Breast epithelium (tissue), 4 donors: ENCODE results near the gene CAMKK2. TPM values are rescaled to one million over a fixed set of nuclear protein-coding genes. Genes with fewer than 3 reads are reported as not detected.
"Not testable (repeated sequence)": the region's sequence is repeated elsewhere in the genome, so short reads cannot be mapped to it uniquely, and the experiment has no call there.

ENCODE experiments used
- DNase-seq, 2 donors: peaks; one replicate each; pipeline ENCODE4 v3.0.0-alpha.2; 2019; ENCODE audit warnings: low spot score in 2 of 2
- H3K27ac ChIP-seq, 2 donors: fragments of 200-600 bp; sonication (generic) in 1 of 2; one replicate each; pipeline ENCODE4 v1.5.1; 2016 to 2019; ENCODE audit warnings: mild to moderate bottlenecking in 1 of 2
- H3K27me3 ChIP-seq, 2 donors: fragments of 200-600 bp; sonication (generic) in 1 of 2; one replicate each; pipeline versions ENCODE4 v1.5.1 to v1.6.0; 2017 to 2019; ENCODE audit warnings: control low read depth in 1 of 2, mild to moderate bottlenecking in 1 of 2
- H3K36me3 ChIP-seq: fragments of 200-600 bp; one replicate; pipeline ENCODE4 v1.5.1; 2019
- H3K4me1 ChIP-seq, 2 donors: fragments of 200-600 bp; sonication (generic); one replicate each; pipeline ENCODE4 v1.5.1; 2016 to 2019; ENCODE audit warnings: control low read depth in 1 of 2
- H3K4me3 ChIP-seq, 3 donors: fragments of 200-600 bp; sonication (generic); 1 replicate in 2 of 3; 2 replicates in 1 of 3; pipeline ENCODE4 v1.5.1; 2016 to 2019; ENCODE audit warnings: mild to moderate bottlenecking in 3 of 3, moderate library complexity in 2 of 3
- H3K9me3 ChIP-seq, 2 donors: fragments of 200-600 bp; sonication (generic) in 1 of 2; one replicate each; pipeline ENCODE4 v1.5.1; 2016 to 2019; ENCODE audit warnings: control low read depth in 1 of 2
- POLR2A ChIP-seq: fragments of 450-650 bp; IDR thresholded peaks from one replicate; pipeline ENCODE4 v1.6.1; 2016; ENCODE audit warnings: antibody characterized with exemption, mild to moderate bottlenecking, moderate library complexity
- POLR2AphosphoS5 ChIP-seq, 3 donors: sonication (generic); formaldehyde crosslinking; IDR thresholded peaks; one replicate each; pipeline ENCODE4 v1.6.1; 2017; ENCODE audit warnings: antibody characterized with exemption in 3 of 3
- intact Hi-C: fragments of 100-400 bp; cut with DNase I; formaldehyde crosslinking; loops from one replicate; pipeline ENCODE4 v1.15.1; 2023; ENCODE audit warnings: low total_unique reads
- total RNA-seq, 3 donors: library from RNA; depleted of rRNA; stranded (reverse); fragments of >200 nt; gene quantifications; one replicate each; pipeline ENCODE4 v1.1.0, GENCODE V29; 2016
- TF ChIP-seq, protein P1 (sequence below), 3 donors: fragments of 450-650 bp; IDR thresholded peaks; one replicate each; pipeline ENCODE4 v1.5.1; 2016 to 2017; ENCODE audit warnings: antibody characterized with exemption in 3 of 3, mild to moderate bottlenecking in 3 of 3, moderate library complexity in 3 of 3

CAMKK2 gene
- total RNA-seq, 3 donors from 2014 or later: 27.4 to 32.0 (median 29.2) TPM

- TF ChIP-seq POLR2A (no peak), POLR2AphosphoS5 (IDR thresholded peaks at IDR 0.05) (no peak)
- TF ChIP-seq, protein P1, sequence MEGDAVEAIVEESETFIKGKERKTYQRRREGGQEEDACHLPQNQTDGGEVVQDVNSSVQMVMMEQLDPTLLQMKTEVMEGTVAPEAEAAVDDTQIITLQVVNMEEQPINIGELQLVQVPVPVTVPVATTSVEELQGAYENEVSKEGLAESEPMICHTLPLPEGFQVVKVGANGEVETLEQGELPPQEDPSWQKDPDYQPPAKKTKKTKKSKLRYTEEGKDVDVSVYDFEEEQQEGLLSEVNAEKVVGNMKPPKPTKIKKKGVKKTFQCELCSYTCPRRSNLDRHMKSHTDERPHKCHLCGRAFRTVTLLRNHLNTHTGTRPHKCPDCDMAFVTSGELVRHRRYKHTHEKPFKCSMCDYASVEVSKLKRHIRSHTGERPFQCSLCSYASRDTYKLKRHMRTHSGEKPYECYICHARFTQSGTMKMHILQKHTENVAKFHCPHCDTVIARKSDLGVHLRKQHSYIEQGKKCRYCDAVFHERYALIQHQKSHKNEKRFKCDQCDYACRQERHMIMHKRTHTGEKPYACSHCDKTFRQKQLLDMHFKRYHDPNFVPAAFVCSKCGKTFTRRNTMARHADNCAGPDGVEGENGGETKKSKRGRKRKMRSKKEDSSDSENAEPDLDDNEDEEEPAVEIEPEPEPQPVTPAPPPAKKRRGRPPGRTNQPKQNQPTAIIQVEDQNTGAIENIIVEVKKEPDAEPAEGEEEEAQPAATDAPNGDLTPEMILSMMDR (IDR thresholded peaks at IDR 0.05): no peak
- H3K27ac ChIP-seq: no peak overlapping the region
- intact Hi-C loops: no loop called here
- no peak for DNase-seq
- H3K36me3 ChIP-seq: no peaks in the 10 kb centered on the region
- H3K4me3 ChIP-seq: no peak overlapping the region
- no peaks in the 10 kb centered on the region for H3K9me3 ChIP-seq
- H3K4me1 ChIP-seq: no peaks in the 10 kb centered on the region
- no peaks in the 10 kb centered on the region for H3K27me3 ChIP-seq
These were observed 7.8 kb upstream of the CAMKK2 start for GRCh38 chr12:121304306-121304705.

- TF ChIP-seq POLR2A (no peak), POLR2AphosphoS5 (IDR thresholded peaks at IDR 0.05) (no peak)
- TF ChIP-seq, protein P1 (IDR thresholded peaks at IDR 0.05): no peak
- Histone ChIP-seq H3K4me3 (no peak overlapping the region), H3K36me3 (no peaks in the 10 kb centered on the region), H3K4me1 (no peaks in the 10 kb centered on the region), H3K9me3 (no peaks in the 10 kb centered on the region), H3K27me3 (no peaks in the 10 kb centered on the region), H3K27ac (no peak overlapping the region)
- intact Hi-C loops: no loop called here
- DNase-seq: no peak
These were observed 5.4 kb upstream of the CAMKK2 start for GRCh38 chr12:121301876-121302275.

GRCh38 chr12:121300083-121300819 is 3.7 kb upstream of the CAMKK2 start:
- TF ChIP-seq, protein P1 (IDR thresholded peaks at IDR 0.05): no peak
- TF ChIP-seq POLR2A (no peak), POLR2AphosphoS5 (IDR thresholded peaks at IDR 0.05) (no peak)
- H3K27me3 ChIP-seq: no peaks in the 10 kb centered on the region
- no peak for DNase-seq
- no peaks in the 10 kb centered on the region for H3K36me3 ChIP-seq
- peaks cover 3 to 6% of the 10 kb centered on the region in 2 donors for H3K4me1 ChIP-seq
- no peak overlapping the region for H3K27ac ChIP-seq
- intact Hi-C loops: no loop called here
- H3K4me3 ChIP-seq: no peak overlapping the region
- no peaks in the 10 kb centered on the region for H3K9me3 ChIP-seq

DNA sequence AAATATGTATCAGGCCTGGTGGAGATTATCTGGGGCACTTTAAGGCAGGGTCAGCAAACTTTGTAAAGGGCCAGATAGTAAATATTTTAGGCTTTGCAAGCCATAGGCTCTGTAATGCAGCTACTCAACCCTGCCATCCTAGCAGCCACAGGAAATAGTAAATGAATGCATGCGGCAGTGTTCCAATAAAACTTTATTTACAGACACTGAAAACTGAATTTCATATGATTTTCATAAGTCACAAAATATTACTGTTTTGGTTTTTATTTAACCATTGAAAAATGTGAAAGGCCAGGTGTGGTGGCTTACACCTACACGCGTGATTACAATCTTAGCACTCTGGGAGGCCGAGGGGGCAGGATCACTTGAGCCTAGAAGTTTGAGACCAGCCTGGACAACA is 3.2 kb upstream of the CAMKK2 start:
- no peak overlapping the region for H3K4me3 ChIP-seq
- no peaks in the 10 kb centered on the region for H3K36me3 ChIP-seq
- no peaks in the 10 kb centered on the region for H3K9me3 ChIP-seq
- no peak for DNase-seq
- intact Hi-C loops: no loop called here
- H3K27ac ChIP-seq: no peak overlapping the region
- no peak for TF ChIP-seq POLR2AphosphoS5 (IDR thresholded peaks at IDR 0.05)
- no peaks in the 10 kb centered on the region for H3K27me3 ChIP-seq
- peaks cover 4 to 8% of the 10 kb centered on the region in 2 donors for H3K4me1 ChIP-seq

DNA sequence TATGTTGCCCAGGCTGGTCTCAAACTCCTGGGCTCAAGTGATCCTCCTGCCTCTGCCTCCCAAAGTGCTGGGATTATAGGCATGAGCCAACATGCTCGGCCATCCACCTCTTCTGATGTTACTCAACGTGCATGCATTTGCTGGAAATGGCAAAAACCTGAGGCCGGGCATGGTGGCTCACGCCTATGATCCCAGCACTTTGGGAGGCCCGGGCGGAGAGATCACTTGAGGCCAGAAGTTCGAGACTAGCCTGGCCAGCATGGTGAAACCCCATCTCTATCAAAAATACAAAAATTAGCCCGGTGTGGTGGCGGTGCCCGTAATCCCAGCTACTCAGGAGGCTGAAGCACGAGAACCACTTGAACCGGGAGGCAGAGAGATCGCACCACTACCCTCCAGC is 1.9 kb upstream of the CAMKK2 start:
- H3K4me3 ChIP-seq, H3K27me3 ChIP-seq, H3K27ac ChIP-seq, H3K36me3 ChIP-seq, intact Hi-C loops, DNase-seq, H3K9me3 ChIP-seq, H3K4me1 ChIP-seq: not testable (repeated sequence)

GRCh38 chr12:121297435-121297991 is 1.0 kb upstream of the CAMKK2 start:
- H3K4me3 ChIP-seq: peak overlapping the region; percentile 96 to 99 (median 97)
- DNase-seq: no peak
- intact Hi-C loops: no loop called here
- no peaks in the 10 kb centered on the region for H3K36me3 ChIP-seq
- H3K27ac ChIP-seq: peak overlapping the region; percentile 75 to 94
- TF ChIP-seq POLR2A (no peak), POLR2AphosphoS5 (IDR thresholded peaks at IDR 0.05) (no peak)
- TF ChIP-seq, protein P1 (IDR thresholded peaks at IDR 0.05): no peak
- H3K27me3 ChIP-seq: no peaks in the 10 kb centered on the region
- peaks cover 4 to 8% of the 10 kb centered on the region in 2 donors for H3K4me1 ChIP-seq
- no peaks in the 10 kb centered on the region for H3K9me3 ChIP-seq
